Measurements from ENCODE around the gene LPIN1. TPM values are rescaled to one million over a fixed set of nuclear protein-coding genes. Genes with fewer than 3 reads are reported as not detected.

LPIN1 gene
- total RNA-seq, 6 experiments from 2014 or later: 17.5 to 22.9 (median 20.7) TPM

DNA sequence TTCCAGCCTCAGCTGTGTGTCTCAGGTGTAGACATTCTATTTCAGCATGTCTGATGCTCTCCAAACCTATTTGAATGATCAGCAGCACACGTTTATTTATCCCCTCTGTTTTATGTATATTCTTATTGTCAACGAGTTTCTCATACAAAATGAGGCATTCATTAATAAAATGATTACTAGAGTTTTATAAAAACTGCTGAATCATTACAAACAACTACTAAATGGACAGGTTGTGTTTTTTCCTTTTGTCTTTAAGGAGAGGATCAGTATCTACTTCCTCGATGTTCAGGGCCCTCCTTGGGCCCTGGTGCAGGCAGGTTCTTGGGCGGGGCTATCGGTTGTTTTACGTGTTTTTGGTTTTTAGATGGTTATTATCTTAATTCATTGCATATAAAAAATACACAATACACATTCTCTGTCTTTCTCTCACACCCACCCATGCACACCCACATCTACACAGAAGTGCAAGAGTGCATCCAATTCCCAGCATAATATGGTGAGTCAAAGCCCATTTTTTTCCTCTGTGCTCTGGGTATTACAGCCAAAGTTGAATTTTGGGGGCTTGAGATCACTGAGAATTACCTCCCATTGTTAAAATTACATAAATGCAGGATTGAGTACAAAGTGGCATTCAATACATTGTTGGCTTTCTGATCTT is 24.2 kb downstream of the LPIN1 start:
- Mint-ChIP-seq H3K27me3 (ENCODE audit: insufficient read depth) (peaks cover 2% of the 10 kb centered on the region; the same call in 1 of the 2 replicates), H3K9me3 (no peaks in the 10 kb centered on the region), H3K36me3 (ENCODE audit: low read depth) (peaks cover 52% of the 10 kb centered on the region), H3K4me3 (no peak overlapping the region), H3K4me1 (ENCODE audit: low read depth) (peaks cover 24% of the 10 kb centered on the region), H3K27ac (no peak overlapping the region)
- no peak for DNase-seq
- TF ChIP-seq, protein P1, sequence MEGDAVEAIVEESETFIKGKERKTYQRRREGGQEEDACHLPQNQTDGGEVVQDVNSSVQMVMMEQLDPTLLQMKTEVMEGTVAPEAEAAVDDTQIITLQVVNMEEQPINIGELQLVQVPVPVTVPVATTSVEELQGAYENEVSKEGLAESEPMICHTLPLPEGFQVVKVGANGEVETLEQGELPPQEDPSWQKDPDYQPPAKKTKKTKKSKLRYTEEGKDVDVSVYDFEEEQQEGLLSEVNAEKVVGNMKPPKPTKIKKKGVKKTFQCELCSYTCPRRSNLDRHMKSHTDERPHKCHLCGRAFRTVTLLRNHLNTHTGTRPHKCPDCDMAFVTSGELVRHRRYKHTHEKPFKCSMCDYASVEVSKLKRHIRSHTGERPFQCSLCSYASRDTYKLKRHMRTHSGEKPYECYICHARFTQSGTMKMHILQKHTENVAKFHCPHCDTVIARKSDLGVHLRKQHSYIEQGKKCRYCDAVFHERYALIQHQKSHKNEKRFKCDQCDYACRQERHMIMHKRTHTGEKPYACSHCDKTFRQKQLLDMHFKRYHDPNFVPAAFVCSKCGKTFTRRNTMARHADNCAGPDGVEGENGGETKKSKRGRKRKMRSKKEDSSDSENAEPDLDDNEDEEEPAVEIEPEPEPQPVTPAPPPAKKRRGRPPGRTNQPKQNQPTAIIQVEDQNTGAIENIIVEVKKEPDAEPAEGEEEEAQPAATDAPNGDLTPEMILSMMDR (IDR thresholded peaks at IDR 0.05): no peak

DNA sequence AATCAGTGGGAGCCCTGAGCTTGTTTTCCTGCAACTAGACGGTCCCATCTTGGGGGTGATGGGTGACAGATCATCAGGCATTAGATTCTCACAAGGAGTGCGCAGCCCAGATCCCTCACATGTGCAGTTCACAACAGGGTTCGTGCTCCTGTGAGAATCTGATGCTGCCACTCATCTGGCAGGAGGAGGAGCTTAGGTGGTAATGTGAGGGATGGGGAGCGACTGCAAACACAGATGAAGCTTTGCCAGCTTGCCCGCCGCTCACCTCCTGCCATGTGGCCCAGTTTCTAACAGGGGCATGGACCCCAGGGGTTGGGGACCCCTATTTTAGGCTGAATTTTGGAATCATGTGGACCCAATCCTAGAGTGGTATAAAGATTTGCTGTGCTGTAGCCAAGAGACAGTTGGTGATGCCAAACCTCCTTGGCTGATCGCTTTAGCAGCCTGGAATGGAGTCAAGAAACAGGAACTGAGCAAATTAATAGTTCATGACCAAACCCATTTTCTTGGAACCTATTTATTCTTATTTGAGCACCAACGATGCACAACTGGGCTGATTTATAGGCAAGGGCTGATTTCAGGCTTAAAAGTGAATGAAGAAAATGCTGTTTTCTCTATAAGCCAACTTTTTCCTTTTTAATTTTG is 25.7 kb downstream of the LPIN1 start:
- DNase-seq: no peak
- no peak overlapping the region for H3K4me3 Mint-ChIP-seq
- H3K9me3 Mint-ChIP-seq: no peaks in the 10 kb centered on the region
- H3K36me3 Mint-ChIP-seq (ENCODE audit: low read depth): peaks cover 41% of the 10 kb centered on the region
- H3K4me1 Mint-ChIP-seq (ENCODE audit: low read depth): peaks cover 29% of the 10 kb centered on the region
- no peaks in the 10 kb centered on the region for H3K27me3 Mint-ChIP-seq (ENCODE audit: insufficient read depth)
- no peak overlapping the region for H3K27ac Mint-ChIP-seq
- TF ChIP-seq, protein P1 (IDR thresholded peaks at IDR 0.05): no peak

DNA sequence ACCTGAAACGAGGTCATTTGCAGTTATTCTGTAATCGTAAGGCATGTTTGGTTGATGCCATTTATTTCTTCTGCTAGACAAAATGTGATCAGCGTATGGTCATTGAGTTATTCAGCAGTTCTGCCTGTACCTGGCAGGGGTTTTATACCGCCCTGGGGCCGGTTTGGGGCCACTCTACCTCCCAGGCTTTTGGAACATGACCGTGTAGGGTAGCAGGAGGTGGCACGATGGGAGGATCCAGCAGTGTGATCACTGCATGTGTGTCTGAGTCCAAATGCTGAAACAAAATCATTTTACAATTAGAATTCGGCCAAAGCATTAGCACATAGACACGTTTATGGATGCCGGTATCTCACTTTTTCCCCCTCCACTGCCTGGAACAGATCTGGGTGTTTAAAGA is 26.7 kb downstream of the LPIN1 start:
- no peak overlapping the region for H3K4me3 Mint-ChIP-seq
- H3K9me3 Mint-ChIP-seq: no peaks in the 10 kb centered on the region
- TF ChIP-seq, protein P1 (IDR thresholded peaks at IDR 0.05): no peak
- H3K27me3 Mint-ChIP-seq (ENCODE audit: insufficient read depth): no peaks in the 10 kb centered on the region
- no peak for DNase-seq
- H3K27ac Mint-ChIP-seq: no peak overlapping the region
- peaks cover 33% of the 10 kb centered on the region for H3K36me3 Mint-ChIP-seq (ENCODE audit: low read depth)
- H3K4me1 Mint-ChIP-seq (ENCODE audit: low read depth): peaks cover 30% of the 10 kb centered on the region

DNA sequence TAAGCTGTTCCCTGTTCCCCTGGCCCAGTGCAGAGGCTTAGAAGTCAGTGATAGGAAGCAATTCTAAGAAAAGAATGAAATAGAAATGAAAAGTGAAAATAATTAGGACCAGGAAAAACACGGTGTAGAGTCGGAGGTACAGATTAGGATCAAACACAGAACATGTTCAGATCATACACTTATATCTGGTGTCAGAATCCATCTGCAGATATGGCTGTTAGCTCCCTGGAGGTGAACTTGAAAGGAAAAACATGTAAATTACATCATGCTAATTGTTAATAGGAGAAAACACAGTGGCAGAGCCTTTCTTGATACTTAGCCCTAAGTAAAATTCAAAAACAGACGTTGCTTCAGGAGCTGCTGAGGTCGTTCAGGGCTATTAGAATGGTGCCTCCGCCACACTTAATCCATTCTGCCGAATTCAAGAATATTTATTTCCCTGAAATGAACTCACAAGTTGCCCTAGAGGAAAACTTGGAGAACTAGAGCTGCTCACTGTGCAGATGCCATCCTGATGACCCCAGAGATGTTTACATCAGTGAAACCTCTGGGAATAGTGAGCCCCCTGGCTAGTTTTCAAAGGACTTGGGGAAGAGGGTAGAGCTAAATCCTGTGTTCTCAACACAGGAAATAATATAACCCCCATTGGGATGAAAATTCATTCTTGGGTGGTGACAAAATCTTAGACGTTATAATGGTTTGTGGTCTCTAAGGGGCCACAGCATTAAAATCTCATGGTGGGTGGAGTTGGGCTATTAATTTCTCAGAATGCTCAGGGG is 27.5 kb downstream of the LPIN1 start:
- H3K27ac Mint-ChIP-seq: peak overlapping the region; percentile 49
- DNase-seq: no peak
- H3K27me3 Mint-ChIP-seq (ENCODE audit: insufficient read depth): no peaks in the 10 kb centered on the region
- TF ChIP-seq, protein P1 (IDR thresholded peaks at IDR 0.05): no peak
- H3K4me3 Mint-ChIP-seq: peak overlapping the region; percentile 28
- peaks cover 39% of the 10 kb centered on the region for H3K4me1 Mint-ChIP-seq (ENCODE audit: low read depth)
- H3K36me3 Mint-ChIP-seq (ENCODE audit: low read depth): peaks cover 28% of the 10 kb centered on the region
- H3K9me3 Mint-ChIP-seq: no peaks in the 10 kb centered on the region

DNA sequence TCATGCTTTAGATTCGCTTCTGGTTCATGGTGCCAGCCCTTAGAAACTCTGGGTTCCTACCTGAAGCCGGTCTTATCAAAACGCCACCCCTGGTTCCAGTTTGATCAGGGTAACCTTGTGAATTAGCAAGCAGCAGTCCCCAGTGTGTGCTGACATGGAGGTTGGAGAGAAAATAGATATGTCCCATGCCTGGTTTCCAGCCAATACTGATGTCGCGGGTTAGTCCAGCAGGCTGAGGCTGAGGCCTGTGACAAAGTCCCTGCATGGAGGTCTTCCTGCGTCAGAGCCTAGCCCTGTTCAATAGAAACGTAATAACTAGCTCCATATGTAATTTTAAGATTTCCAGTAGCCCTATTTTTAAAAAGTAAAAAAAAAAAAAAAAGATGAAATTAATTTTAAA is 28.2 kb downstream of the LPIN1 start:
- no peak for DNase-seq
- Mint-ChIP-seq H3K27ac (peak overlapping the region; percentile 49), H3K4me1 (ENCODE audit: low read depth) (peaks cover 45% of the 10 kb centered on the region), H3K4me3 (no peak overlapping the region; the same call in 1 of the 2 replicates), H3K9me3 (no peaks in the 10 kb centered on the region), H3K36me3 (ENCODE audit: low read depth) (peaks cover 28% of the 10 kb centered on the region), H3K27me3 (ENCODE audit: insufficient read depth) (no peaks in the 10 kb centered on the region)
- TF ChIP-seq, protein P1 (IDR thresholded peaks at IDR 0.05): no peak
